ENCODE data around the gene SET.
"Not testable (repeated sequence)": the region's sequence is repeated elsewhere in the genome, so short reads cannot be mapped to it uniquely, and the experiment has no call there.

Gene SET, protein sequence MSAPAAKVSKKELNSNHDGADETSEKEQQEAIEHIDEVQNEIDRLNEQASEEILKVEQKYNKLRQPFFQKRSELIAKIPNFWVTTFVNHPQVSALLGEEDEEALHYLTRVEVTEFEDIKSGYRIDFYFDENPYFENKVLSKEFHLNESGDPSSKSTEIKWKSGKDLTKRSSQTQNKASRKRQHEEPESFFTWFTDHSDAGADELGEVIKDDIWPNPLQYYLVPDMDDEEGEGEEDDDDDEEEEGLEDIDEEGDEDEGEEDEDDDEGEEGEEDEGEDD

DNA sequence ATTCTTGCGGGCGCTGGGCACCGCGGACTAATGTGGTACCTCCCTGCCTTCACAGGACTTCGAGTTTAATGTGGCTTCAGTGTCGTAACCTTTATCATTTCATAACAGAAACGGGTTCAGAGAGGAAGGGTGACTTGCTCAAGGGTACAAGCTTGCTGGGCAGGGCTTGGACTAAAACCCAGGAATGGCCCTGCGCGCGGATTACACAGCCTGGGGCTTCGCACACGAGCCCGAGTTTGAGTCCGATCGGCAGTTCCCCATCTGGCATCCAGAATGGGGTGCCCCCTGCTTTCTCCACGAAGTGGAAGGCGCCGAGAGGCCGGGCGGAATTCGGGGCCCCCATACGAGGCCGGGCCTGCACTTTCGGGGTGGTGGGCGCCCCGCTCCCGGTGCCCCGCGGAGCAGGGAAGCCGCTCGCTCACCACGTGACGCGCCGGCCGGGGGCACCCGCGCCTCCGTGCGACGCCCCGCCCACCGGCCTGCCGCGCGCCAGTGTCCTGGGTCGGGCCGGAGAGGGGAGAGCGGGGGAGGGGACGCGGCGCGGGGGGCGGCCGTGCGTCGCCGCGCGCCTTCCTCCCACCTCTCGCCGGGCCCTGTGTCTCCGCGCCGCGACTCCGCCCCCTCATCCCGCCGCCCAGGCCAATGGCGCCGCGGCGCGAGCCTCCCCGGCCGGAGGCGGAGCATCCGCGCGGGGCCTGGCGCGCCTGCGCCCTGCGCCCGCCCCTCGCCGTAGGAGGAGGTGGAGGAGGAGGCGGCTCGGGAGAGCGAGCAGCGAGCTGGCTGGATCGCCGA, at the start of gene SET:
SET (plus strand) TSS at position 722 of the 792 bp plus-strand sequence. CDS start 361 bp downstream, outside the sequence.
- DNase-seq (ENCODE audit: low spot score), result peak; percentile 99

- DNase-seq (ENCODE audit: low spot score), result no peak
These were observed 48.4 kb upstream of the SET start for GRCh38 chr9:128640603-128641002.

DNA sequence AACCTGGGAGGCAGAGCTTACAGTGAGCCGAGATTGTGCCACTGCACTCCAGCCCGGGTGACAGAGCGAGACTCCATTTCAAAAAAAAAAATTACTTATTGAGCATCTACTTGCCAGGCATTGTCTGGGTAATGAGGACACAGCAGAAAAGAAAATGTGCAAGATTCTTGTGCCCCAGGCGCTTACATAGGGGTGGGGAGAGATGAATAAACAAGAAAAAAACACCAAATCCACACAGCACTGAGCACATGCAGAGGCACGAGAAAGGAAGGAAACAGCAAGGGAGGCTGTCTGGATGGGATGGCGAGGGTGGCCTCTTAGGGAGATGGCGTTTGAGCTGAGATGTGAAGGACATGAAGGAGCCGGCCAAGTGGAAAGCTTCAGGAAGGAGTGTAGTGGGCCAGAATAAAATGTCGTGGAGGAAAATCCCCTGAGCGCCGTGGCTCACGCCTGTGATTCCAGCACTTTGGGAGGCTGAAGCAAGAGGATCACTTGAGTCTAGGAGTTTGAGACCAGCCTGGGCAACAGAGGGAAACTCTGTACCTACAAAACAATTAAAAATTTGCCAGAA, 46.3 kb upstream of the SET start:
- no peak for DNase-seq (ENCODE audit: low spot score)

DNA sequence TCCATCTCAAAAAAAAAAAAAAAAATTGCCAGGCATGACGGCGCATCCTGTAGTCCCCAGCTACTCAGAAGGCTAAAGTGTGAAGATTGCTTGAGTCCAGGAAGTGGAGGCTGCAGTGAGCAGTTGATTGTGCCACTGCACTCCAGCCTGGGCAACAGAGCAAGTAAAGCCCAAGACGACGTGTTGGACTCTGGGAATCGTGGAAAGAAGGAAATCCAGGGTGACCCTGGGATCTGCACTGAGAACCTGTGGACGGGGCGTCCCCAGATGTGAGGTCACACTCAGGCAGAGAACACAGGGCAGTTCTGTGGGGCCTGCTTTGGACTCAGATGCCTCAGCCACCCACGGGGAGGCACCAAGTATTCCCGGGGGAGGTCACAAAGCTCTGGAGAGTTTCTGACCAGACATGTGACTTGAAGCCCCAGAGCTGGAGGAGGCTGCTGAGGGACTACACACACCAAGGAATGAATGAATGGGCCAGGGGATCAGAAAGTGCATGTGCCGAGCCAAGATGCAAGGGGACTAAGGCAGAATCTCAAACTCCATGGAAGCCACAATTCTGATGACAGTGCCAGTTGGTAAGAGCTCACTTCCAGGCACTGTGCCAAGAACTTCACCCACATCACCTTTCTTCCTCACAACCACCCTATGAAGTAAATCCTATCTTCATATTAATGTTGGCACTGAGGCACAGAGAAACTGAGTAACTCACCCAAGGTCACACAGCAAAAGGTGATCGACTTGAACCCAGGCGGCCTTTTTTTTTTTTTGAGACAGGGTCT, 45.3 kb upstream of the SET start:
- no peak for DNase-seq (ENCODE audit: low spot score)

- DNase-seq (ENCODE audit: low spot score), result not testable (repeated sequence)
These were observed 40.8 kb upstream of the SET start for GRCh38 chr9:128648206-128648605.

DNA sequence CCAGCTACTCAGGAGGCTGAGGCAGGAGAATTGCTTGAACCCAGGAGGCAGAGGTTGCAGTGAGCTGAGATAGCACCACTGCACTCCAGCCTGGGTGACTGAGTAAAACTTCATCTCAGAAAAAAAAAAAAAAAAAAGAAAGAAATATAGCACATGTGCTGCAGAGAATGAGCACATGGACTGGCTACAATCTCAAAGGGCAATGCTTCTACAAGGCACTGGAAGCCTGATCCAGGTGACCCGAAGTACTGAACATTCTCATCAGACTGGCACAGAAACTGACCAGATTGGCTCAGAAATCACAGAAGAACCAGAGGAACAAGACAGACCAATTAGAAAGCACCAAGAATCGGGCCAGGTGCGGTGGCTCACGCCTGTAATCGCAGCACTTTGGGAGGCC, 37.2 kb upstream of the SET start:
- DNase-seq (ENCODE audit: low spot score), result no peak

DNA sequence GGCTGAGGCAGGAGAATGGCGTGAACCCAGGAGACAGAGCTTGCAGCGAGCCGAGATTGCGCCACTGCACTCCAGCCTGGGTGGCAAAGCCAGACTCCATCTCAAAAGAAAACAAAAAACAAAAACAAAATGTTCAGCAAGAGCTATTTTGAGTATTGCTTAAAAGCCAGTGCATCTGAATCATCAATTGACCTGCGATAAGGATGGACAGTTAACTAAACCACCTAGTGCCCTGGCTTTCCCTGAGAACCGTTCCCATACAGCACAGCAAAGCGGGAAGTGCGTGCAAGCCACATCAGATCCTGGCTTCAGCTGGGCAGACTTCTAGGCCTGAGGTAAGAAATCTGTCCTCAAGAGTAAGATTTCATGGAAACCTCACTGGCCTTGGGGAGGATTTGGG, 35.1 kb upstream of the SET start:
- no peak for DNase-seq (ENCODE audit: low spot score)

- no peak for DNase-seq (ENCODE audit: low spot score)
These were observed 34.5 kb upstream of the SET start for GRCh38 chr9:128654481-128654880.

- DNase-seq (ENCODE audit: low spot score), result peak; percentile 99
These were observed 32.3 kb upstream of the SET start, which contains the start of gene DYNC2I2 for GRCh38 chr9:128656416-128657343. Gene DYNC2I2, minus strand, starts transcription at chr9:128656847. Its CDS starts 121 bp downstream, at chr9:128656726.

DNA sequence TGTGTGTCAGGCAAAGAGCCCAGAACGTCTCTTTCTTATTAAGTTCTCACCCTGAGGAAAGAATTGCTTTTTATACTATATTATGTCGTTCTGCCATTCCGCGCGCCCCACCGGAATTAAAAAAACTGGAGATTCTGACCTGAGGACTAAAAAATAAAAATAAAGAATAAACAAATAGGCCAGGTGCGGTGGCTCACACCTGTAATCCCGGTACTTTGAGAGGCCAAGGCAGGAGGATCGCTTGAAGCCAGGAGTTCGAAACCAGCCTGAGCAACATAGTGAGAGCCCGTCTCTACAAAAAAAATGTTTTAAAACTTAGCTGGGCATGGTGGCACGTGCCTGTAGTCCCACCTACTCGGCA, 31.7 kb upstream of the SET start:
- DNase-seq (ENCODE audit: low spot score), result no peak

DNA sequence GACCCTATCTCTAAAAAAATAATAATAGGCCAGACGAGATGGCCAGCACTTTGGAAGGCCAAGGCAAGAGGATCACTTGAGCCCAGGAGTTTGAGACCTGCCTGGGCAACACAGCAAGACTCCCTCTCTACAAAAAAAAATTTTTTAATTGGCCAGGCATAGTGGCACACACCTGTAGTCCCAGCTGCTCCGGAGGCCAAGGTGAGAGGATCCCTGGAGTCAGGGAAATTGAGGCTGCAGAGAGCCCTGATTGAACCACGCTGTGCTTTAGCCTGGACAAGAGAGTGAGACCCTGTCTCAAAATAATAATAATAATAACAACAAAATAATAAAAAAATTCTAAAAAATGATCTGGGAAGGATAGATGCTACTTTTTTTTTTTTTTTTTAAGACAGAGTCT, 31.2 kb upstream of the SET start:
- no peak for DNase-seq (ENCODE audit: low spot score)

DNA sequence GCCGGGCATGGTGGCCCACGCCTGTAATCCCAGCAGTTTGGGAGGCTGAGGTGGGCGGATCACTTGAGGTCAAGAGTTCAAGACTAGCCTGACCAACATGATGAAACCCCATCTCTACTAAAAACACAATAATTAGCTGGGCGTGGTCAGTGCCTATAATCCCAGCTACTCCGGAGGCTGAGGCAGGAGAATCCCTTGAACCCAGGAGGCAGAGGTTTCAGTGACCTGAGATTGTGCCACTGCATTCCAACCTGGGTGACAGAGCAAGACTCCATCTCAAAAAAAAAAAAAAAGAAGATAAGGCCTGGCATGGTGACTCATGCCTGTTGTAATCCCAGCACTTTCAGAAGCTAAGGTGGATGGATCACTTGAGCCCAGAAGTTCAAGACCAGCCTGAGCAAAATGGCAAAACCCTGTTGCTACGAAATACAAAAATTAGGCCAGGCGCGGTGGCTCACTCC, 22.5 kb upstream of the SET start:
- not testable (repeated sequence) for DNase-seq (ENCODE audit: low spot score)

DNA sequence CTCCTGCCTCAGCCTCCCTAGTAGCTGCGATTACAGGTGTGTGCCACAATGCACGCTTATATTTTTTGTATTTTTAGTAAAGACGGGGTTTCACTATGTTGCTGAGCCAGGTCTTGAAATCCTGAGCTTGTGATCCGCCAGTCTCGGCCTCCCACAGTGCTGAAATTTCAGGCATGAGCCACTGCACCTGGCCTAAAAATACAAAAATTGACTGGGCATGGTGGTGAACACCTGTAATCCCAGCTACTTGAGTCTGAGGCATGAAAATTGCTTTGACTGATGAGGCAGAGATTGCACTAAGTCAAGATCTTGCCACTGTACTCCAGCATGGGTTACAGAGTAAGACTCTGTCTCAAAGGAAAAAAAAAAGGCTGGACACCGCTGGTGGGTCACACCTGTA, 19.2 kb upstream of the SET start:
- DNase-seq (ENCODE audit: low spot score), result no peak

DNA sequence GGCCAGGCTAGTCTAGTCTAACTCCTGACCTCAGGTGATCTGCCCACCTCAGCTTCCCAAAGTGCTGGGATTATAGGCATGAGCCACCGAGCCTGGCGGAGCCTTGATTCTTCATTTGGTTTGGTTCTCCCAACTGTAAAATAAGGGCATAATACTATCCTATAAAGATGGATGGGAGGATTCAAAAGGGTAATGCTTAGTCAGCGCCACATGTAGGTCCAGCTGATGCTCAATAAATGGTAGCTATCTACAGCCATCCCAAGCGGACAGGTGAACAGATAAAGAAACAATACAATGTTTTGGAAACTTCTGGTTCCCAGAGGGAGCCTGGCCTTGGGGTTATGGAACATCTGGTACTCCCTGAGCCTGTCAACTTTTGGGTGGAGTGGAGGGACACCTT, 13.6 kb upstream of the SET start:
- DNase-seq (ENCODE audit: low spot score), result no peak

GRCh38 chr9:128677794-128678193, 11.2 kb upstream of the SET start:
- DNase-seq (ENCODE audit: low spot score), result no peak

DNA sequence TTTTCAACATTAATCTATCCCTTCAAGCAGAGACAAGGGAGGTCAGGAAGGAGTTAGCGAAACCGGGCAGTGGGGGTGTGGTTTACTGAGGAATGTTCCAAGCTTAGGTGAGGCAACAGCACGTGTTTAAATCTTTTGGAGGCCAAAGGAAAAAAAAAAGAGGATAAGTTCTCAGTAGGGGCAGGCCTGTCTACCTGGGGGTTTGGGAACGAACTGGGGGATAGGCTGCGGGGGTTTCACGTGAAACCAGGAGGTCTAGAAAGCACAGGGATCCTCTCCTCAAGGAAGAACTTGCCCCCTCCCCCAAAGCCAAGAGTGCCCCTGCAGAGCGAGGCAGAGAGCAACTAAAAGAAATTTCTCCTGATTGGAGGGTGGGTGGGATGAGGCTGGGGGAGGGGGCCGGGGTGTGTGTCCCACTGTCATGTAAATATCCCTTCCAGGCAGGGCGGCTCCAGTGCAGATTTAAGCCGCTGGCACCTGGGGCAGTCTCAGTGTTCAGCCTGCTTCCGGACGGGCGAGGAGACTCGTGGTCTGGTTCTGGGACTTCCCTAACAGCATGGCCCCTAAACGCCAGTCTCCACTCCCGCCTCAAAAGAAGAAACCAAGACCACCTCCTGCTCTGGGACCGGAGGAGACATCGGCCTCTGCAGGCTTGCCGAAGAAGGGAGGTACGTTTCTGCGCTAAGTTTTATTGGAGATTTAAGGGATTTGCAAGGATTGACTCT, 5.5 kb upstream of the SET start:
- DNase-seq (ENCODE audit: low spot score), result no peak

- no peak for DNase-seq (ENCODE audit: low spot score)
These were observed 5.0 kb upstream of the SET start for GRCh38 chr9:128684065-128684324.

- peak; percentile 64 for DNase-seq (ENCODE audit: low spot score)
These were observed 4.5 kb upstream of the SET start for GRCh38 chr9:128684325-128685199.

- DNase-seq (ENCODE audit: low spot score), result no peak
These were observed 3.2 kb upstream of the SET start for GRCh38 chr9:128685636-128686489.

Data from hepatic stellate cell (primary cell).